Colon (tissue), 2 donors: ENCODE measurements around the gene SAV1.
"Not testable (repeated sequence)": the region's sequence is repeated elsewhere in the genome, so short reads cannot be mapped to it uniquely, and the experiment has no call there.

Experiments used
- FAIRE-seq: peaks from 2 replicates; lab custom pipeline; 2012; peaks lifted over from hg19 to GRCh38; lab: Jason Lieb, UNC
- donor health status: control.
- donor health status: control.

Gene SAV1

GRCh38 chr14:50667996-50668825 is at the start of gene SAV1:
Gene SAV1, minus strand, starts transcription at chr14:50668306. Its CDS starts 339 bp downstream, at chr14:50667967.
- FAIRE-seq: no peak

GRCh38 chr14:50717811-50718210 is 49.7 kb upstream of the SAV1 start:
- no peak for FAIRE-seq

- no peak for FAIRE-seq
Observed at GRCh38 chr14:50714450-50715073, 46.5 kb upstream of the SAV1 start.

- FAIRE-seq: no peak
Observed at GRCh38 chr14:50711043-50711442, 42.9 kb upstream of the SAV1 start.

GRCh38 chr14:50705026-50705593 is 37.0 kb upstream of the SAV1 start:
- no peak for FAIRE-seq

GRCh38 chr14:50704454-50705010 is 36.4 kb upstream of the SAV1 start:
- no peak for FAIRE-seq

- FAIRE-seq: no peak
Observed at GRCh38 chr14:50697659-50698290, 29.7 kb upstream of the SAV1 start.

GRCh38 chr14:50694260-50694659 is 26.2 kb upstream of the SAV1 start:
- FAIRE-seq: not testable (repeated sequence)

- FAIRE-seq: no peak
Observed at GRCh38 chr14:50688875-50689274, 20.8 kb upstream of the SAV1 start.

- no peak for FAIRE-seq
Observed at GRCh38 chr14:50679674-50680073, 11.6 kb upstream of the SAV1 start.

- FAIRE-seq: no peak
Observed at GRCh38 chr14:50678163-50678562, 10.1 kb upstream of the SAV1 start.

GRCh38 chr14:50677527-50678063 is 9.5 kb upstream of the SAV1 start:
- no peak for FAIRE-seq

GRCh38 chr14:50676814-50677516 is 8.9 kb upstream of the SAV1 start:
- no peak for FAIRE-seq

- FAIRE-seq: no peak
Observed at GRCh38 chr14:50675597-50675996, 7.5 kb upstream of the SAV1 start.

GRCh38 chr14:50670866-50671256 is 2.8 kb upstream of the SAV1 start:
- FAIRE-seq: no peak

GRCh38 chr14:50670196-50670865 is 2.2 kb upstream of the SAV1 start:
- no peak for FAIRE-seq

GRCh38 chr14:50669441-50669986 is 1.4 kb upstream of the SAV1 start:
- FAIRE-seq: no peak

- no peak for FAIRE-seq
Observed at GRCh38 chr14:50668826-50669143, 679 bp upstream of the SAV1 start.

GRCh38 chr14:50667684-50667995 is 466 bp downstream of the SAV1 start:
- FAIRE-seq: no peak

- FAIRE-seq: no peak
Observed at GRCh38 chr14:50666772-50667683, 1.1 kb downstream of the SAV1 start.
